ENCODE results near the gene HDAC10. TPM values are rescaled to one million over a fixed set of nuclear protein-coding genes. Genes with fewer than 3 reads are reported as not detected.

Gene HDAC10, protein sequence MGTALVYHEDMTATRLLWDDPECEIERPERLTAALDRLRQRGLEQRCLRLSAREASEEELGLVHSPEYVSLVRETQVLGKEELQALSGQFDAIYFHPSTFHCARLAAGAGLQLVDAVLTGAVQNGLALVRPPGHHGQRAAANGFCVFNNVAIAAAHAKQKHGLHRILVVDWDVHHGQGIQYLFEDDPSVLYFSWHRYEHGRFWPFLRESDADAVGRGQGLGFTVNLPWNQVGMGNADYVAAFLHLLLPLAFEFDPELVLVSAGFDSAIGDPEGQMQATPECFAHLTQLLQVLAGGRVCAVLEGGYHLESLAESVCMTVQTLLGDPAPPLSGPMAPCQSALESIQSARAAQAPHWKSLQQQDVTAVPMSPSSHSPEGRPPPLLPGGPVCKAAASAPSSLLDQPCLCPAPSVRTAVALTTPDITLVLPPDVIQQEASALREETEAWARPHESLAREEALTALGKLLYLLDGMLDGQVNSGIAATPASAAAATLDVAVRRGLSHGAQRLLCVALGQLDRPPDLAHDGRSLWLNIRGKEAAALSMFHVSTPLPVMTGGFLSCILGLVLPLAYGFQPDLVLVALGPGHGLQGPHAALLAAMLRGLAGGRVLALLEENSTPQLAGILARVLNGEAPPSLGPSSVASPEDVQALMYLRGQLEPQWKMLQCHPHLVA
- total RNA-seq (2021): 41.1 and 45.0 TPM in 2 replicates
- long read RNA-seq, transcript HDAC10-201 (20 exons, 2,687 nt): major isoform, 12 of 44 reads
- long read RNA-seq, partial matches to known transcripts: 2 of 44 reads
- long read RNA-seq, other reads (novel, unspliced or antisense): 30 of 44 reads

DNA sequence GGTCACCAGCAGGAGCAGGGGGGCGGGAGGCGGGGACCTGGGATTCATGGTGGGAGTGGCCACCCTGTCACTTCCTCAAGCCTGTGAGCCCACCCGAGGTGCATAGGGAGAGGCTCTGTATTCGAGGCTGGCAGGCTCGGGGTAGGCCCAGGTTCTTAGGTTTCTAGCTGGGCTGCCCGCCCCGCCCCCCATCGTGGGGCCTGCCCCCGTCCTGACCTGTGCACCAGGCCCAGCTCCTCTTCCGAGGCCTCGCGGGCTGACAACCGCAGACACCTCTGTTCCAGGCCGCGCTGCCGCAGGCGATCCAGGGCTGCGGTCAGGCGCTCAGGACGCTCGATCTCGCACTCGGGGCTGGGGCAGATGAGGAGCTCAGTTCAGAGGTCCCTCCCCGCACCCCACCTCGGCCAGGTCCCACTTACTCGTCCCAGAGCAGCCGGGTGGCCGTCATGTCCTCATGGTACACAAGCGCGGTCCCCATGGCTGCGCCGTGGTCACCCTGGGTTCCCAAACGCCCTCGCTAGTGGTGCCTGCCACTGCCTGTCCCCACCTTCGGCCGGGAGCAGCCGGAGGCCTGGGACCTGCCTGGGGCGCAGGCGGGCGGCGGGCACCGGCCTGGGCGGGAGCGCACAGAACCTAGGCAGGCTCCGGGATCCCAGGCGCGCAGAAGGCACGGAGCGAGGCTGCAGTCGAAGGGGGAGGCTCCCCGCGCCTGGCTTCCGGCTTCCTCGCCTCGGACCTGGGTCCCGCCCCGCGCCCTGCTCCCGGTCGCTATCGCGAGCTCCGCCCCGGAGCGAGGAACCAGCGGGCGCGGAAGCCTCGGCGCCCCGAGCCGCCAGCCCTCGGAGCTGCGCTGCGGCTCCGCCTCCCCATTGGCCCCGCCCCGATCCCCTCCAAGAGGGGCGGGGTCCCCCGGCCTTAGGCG is at the start of gene HDAC10:
HDAC10 (minus strand) TSS at position 711 of the 922 bp plus-strand sequence; CDS start at position 478, 233 bp downstream.
- Histone ChIP-seq H3K79me1 (ENCODE audit: insufficient read depth, low read depth, low read length, poor library complexity, severe bottlenecking) (no peaks in the 10 kb centered on the region), H3K27ac (ENCODE audit: insufficient read length, low read depth, low read length) (no peak within 1 kb of the TSS), H4K5ac (ENCODE audit: insufficient read length, low read depth, low read length) (no peak within 1 kb of the TSS), H3K18ac (ENCODE audit: insufficient read length, low read depth, low read length) (peak within 1 kb of the TSS; percentile 13), H2BK20ac (ENCODE audit: low read depth, low read length, poor library complexity, severe bottlenecking) (no peak within 1 kb of the TSS), H4K91ac (ENCODE audit: insufficient read length, low read depth, low read length) (no peak within 1 kb of the TSS), H2AK5ac (ENCODE audit: insufficient read length, low read length) (no peak within 1 kb of the TSS), H3K9me3 (ENCODE audit: control insufficient read depth, low read depth, low read length) (no peaks in the 10 kb centered on the region), H2BK5ac (ENCODE audit: insufficient read length, low read length) (no peak within 1 kb of the TSS), H3K23ac (ENCODE audit: insufficient read length, low read depth, low read length) (no peak within 1 kb of the TSS), H3K4me1 (ENCODE audit: insufficient read depth, low read length) (no peaks in the 10 kb centered on the region), H4K20me1 (ENCODE audit: control insufficient read depth, insufficient read depth, insufficient read length) (no peaks in the 10 kb centered on the region), H2BK15ac (ENCODE audit: low read depth, low read length) (no peak within 1 kb of the TSS), H3K14ac (ENCODE audit: insufficient read depth, low read length) (peak within 1 kb of the TSS; percentile 72), H3K79me2 (ENCODE audit: insufficient read depth, low read length) (no peaks in the 10 kb centered on the region), H3K4ac (ENCODE audit: low read depth, low read length) (no peak within 1 kb of the TSS), H3K56ac (ENCODE audit: insufficient read length, low read depth, low read length) (no peak within 1 kb of the TSS), H2BK120ac (ENCODE audit: low read depth, low read length, poor library complexity, severe bottlenecking) (no peak within 1 kb of the TSS), H3K23me2 (ENCODE audit: insufficient read length, low read depth, low read length, poor library complexity, severe bottlenecking) (peaks cover 15% of the 10 kb centered on the region), H2AFZ (ENCODE audit: low read length) (no peak within 1 kb of the TSS), H3K4me2 (ENCODE audit: insufficient read depth, insufficient read length, low read length) (peak within 1 kb of the TSS; percentile 69), H3T11ph (ENCODE audit: low read length) (no peak within 1 kb of the TSS), H2BK12ac (ENCODE audit: insufficient read length, low read depth, low read length) (no peak within 1 kb of the TSS), H3K9ac (ENCODE audit: extremely low read depth, insufficient read length, low read length) (peak within 1 kb of the TSS; percentile 62), H3K27me3 (ENCODE audit: insufficient read depth, low read length) (no peaks in the 10 kb centered on the region), H4K8ac (replicated peaks; ENCODE audit: insufficient read length, low read depth, low read length) (no peak within 1 kb of the TSS)
- H3K36me3 Mint-ChIP-seq (ENCODE audit: insufficient read depth in 1 of 3, low read depth in 3 of 3): peaks cover 0 to 14% (median 8%) of the 10 kb centered on the region in 3 experiments; a peak in 3 of 7 replicates
- no peaks in the 10 kb centered on the region for H3K27me3 Mint-ChIP-seq (ENCODE audit: low read depth)
- TF ChIP-seq, protein P1, sequence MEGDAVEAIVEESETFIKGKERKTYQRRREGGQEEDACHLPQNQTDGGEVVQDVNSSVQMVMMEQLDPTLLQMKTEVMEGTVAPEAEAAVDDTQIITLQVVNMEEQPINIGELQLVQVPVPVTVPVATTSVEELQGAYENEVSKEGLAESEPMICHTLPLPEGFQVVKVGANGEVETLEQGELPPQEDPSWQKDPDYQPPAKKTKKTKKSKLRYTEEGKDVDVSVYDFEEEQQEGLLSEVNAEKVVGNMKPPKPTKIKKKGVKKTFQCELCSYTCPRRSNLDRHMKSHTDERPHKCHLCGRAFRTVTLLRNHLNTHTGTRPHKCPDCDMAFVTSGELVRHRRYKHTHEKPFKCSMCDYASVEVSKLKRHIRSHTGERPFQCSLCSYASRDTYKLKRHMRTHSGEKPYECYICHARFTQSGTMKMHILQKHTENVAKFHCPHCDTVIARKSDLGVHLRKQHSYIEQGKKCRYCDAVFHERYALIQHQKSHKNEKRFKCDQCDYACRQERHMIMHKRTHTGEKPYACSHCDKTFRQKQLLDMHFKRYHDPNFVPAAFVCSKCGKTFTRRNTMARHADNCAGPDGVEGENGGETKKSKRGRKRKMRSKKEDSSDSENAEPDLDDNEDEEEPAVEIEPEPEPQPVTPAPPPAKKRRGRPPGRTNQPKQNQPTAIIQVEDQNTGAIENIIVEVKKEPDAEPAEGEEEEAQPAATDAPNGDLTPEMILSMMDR (conservative IDR thresholded peaks at IDR 0.05): no peak
- no CpG with 5 or more reads among the region's 81 CpGs for WGBS (ENCODE audit: extremely low coverage, insufficient read length, low lambda C conversion rate)
- DNase-seq: peak; percentile 86
- H3K27ac Mint-ChIP-seq: peak within 1 kb of the TSS in 1 of 3 experiments; percentile 25; a peak in 1 of 7 replicates
- peak within 1 kb of the TSS; percentile 73 to 85 for H3K4me3 Mint-ChIP-seq
- no peaks in the 10 kb centered on the region; a peak in 1 of 5 replicates for H3K9me3 Mint-ChIP-seq
- H3K4me1 Mint-ChIP-seq: peaks cover 6 to 17% of the 10 kb centered on the region in 2 experiments

All from H9 (cell line).